Cortex of kidney (tissue), 1 donor: ENCODE data around the gene ATP5F1B.
"Not testable (repeated sequence)": the region's sequence is repeated elsewhere in the genome, so short reads cannot be mapped to it uniquely, and the experiment has no call there.

ENCODE experiments used
- DNase-seq: peaks from one replicate; lab custom pipeline; 2025; lab: John Stamatoyannopoulos, UW

ATP5F1B gene

GRCh38 chr12:56648023-56648422 lies 2.2 kb upstream of the ATP5F1B start:
- not testable (repeated sequence) for DNase-seq

DNA sequence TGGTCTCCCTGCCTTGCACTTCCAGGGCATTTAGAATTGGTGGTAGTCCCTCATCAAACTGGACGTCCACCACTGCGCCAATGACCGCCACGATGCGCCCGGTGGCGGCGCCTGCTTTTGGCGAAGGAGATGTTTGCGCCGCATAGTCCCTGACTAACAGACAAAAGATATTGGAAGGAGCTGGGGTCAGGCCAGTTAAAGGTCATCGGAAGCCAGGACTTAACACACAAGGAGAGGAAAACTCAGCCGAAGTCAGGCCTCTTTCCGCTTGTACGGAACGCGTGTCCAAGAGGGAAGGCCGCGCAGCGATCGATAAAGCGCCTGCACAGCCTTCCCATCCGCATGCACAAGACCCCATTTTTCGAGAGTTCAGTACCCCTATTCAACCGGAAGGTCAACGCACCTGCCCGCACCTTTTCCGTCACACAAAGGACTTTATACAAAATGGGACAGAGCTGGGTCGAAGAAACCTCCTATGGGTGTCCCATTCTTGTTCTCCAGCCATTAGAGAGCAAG lies 525 bp downstream of the ATP5F1B start:
- DNase-seq = no peak

DNA sequence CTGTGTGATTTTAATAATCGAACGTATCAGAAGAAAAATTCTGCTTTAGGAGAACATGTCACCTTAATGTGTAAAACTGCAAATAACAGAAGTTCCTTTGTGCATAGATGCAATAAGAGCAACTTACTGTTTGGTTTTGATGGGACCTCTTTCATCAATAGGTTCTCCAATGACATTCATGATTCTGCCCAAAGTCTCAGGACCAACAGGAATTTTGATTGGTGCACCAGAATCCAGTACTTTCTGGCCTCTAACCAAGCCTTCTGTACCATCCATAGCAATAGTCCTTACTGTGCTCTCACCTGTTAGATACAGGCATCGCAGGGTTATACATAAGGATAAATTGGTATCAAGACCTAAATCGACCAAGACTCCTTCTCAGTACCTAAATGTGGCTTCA lies 1.1 kb downstream of the ATP5F1B start:
- DNase-seq = no peak

DNA sequence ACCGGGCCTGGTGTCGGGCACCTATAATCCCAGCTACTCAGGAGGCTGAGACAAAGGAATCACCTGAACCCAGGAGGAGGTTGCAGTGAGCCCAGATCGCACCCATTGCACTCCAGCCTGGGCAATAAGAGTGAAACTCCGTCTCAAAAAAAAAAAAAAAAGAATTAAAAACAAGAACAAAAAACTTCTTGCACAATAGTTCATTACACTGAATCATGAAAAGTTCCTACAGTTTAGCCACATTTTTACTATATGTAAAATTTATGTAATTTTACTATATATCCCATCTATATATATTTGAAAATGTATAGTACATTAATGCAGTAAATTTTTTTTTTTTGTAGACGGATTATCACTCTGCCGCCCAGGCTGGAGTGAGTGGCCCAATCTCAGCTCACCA lies 4.6 kb downstream of the ATP5F1B start:
- DNase-seq = no peak

GRCh38 chr12:56637621-56638020 lies 8.2 kb downstream of the ATP5F1B start:
- DNase-seq = no peak

GRCh38 chr12:56636675-56637540 lies 8.9 kb downstream of the ATP5F1B start:
- DNase-seq = no peak

- no peak for DNase-seq
These were observed 9.7 kb downstream of the ATP5F1B start for GRCh38 chr12:56635806-56636674.

DNA sequence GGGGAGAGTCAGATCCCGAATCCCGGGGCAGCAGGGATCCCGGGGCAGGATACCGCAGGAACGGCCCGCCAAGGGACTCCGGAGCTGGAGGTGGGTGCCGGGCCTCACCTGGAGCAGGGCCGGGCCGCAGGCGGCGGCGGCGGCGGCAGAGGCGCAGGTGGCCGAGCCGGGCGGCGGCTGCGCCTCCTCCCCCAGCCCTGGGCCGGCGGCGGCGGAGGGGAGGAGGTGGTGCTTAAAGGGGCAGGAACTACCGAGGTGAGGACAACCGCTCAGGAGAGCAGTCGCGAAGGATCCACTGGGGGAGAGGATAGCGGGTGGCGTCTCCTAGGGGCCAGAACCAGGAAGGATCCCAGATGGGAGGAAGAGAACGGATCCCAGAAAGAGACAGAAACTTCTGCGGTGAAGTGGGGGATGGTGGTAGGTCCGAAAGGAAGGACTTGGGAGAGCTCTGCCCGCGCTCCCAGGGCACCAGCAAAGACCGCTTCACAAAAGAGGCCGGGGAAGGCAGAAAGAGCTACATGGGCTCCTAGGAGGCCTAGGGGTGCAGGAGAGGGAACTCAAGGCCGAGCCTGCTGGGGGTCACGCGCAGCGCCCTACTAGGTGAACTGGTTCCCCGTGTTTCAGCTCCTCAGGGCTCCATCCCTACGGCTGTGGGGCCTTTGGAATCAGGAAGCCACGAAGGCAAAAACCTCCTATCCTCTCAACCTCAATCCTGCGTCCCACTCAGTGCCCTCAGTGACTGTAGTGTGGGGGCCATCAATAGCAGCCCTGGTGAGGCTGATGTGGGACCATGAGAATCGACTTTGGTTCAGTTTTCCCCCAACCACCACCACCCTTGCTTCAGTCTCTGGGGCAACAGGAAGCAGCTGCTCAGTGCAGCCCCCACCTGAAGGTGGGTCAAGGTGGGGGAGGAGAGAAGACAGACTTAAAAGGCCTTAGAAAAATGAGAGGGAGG lies 10.7 kb downstream of the ATP5F1B start:
- DNase-seq = no peak

- DNase-seq = no peak
These were observed 11.4 kb downstream of the ATP5F1B start for GRCh38 chr12:56634242-56634836.

DNA sequence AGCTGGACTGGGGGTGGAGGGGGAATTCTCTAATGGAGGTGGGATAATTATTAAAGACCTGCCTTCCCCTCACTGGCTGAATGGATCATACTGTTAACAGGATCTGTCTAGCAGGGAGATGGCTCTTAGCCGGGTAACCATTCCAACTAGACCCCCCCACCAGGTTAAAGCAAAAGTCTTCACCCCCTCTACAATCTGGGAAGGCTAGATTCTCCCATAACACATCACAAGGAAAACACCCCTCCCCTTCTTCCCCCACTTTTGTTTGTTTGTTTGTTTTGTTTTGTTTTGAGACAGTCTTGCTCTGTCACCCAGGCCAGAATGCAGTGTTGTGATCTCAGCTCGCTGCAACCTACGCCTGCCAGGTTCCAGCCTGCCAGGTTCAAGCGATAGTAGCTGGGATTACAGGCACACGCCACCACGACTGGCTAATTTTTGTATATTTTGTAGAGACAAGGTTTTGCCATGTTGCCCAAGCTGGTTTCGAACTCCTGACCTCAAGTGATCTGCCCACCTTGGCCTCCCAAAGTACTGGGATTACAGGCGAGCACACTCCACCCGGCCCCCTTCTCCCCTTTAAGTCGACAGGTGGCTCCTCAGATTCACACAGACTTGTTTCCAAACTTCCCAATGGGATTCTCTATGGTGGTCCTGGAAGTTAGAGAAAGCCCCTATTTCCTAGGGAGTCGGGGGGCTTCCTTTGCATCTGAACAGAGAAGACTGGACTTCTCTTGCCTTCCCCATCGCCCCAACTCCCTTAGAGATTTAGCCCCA lies 12.1 kb downstream of the ATP5F1B start:
- no peak for DNase-seq

DNA sequence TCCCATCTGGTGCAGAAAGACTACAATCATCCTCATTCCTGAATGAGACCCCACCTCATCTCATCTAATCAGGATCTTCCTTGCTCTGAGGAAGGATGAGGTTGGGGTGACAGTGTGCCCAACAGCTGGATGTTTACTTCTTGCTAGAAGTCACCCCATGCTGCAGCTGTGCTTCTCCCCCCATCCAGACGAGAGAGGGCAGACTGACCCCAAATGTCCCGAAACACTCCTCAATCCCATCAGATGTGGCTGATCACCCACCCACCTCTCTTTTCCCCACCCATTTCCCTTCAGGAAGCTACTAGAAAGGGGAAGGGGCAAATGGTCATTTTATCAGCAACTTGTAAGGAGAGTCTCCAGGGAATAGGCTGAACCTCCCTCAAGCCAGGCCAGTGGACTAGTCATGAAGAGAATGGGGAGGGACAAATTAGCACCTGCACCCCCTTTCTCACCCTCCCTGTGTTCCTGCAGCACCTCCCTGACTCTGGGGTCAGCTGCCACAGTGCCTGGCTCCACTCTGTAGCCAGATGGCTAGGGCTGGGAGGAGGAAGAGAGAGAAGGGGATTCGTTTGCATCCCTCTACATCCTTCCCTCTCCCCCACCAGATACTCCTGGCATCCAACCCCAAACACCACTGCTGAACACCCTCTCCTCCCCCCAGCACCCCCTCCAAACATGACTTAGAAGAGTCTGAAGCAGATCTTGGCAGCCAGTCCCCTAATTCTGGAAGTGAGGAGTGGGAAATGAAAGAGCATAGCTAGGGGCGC lies 12.9 kb downstream of the ATP5F1B start:
- DNase-seq = no peak

DNA sequence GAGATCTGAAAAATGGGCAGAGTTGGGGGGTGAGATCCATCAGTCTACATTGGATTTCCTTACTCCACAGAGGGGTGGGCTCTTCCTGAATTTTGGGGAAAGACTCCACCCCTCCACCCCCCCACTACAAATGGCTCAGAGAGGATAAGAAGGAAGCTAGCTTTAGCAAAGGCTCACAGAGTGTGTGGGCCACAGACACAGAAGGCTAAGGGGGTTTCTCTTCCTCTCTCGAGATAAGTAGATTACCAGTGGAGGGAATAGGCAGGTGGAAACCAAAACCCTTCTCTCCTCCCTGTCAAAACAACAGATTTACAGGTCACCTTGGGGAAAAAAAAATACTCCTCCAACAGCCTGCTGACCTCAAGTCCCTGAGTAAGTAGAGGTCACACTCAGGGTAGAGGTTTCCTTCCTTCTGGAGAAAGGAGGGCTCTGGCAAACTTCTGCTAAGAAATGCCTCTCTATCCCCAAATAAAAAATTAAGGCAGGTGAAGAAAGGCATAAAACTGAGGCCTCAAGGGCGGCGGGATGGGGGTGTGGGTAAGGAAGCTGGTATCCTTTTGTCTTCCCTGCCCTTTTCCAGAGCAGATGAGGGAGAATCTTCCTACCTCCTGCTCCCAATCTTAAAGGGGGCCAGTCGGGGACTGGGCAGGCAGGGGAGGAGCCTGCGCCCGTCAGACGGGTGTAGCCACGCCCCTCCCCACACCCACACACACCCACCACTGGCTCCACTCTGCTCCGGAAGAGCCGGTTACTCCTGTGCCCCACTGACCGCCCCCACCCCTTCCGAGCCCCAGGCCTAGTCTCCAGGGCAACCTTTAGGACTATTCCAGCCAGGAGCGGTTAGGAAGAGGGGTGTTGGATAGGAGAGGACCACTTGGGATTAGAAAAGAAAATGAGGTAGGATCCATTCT lies 13.7 kb downstream of the ATP5F1B start:
- no peak for DNase-seq

GRCh38 chr12:56630180-56630632 lies 15.6 kb downstream of the ATP5F1B start, which contains the start of gene BAZ2A:
Gene BAZ2A (minus strand): TSS chr12:56630326. CDS start chr12:56617530, 12,796 bp downstream.
- no peak for DNase-seq

GRCh38 chr12:56629459-56630179 lies 16.2 kb downstream of the ATP5F1B start:
- no peak for DNase-seq

DNA sequence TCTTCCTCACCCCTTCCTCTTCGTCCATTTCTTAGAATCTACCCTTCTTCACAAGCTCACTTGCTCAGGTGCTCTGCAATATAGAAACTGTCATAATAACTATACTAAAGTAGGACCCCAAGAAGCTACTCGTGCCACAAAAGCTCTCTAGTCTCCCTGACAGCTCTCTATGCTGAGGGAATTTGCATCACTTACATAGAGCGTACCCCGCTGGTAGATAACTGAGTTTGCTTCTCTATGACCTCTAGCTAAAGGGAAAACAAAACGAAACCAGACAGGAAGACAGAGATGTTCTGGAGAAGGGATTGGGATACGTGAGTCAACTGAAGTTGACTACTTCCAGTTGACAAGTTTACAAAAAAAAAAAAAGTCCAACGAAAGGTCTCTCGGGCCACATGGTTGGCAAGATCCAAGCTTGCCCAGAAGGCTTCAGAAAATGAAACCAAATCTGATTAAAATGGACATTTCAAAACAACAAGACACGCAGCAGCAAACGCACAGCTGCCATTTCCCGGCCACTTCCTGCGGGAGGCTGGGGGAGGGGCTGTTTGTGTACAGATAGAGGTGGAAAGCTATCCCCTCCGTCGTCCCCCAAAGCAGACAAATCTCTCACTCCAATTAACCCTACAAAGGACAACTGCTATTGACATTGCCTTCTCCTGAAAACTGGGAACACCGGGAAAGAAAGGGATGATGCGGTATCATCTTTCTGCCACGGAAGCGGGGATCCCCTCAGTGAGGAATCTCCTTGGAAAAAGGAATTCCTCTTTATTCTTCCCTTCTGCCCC lies 16.9 kb downstream of the ATP5F1B start:
- no peak for DNase-seq

DNA sequence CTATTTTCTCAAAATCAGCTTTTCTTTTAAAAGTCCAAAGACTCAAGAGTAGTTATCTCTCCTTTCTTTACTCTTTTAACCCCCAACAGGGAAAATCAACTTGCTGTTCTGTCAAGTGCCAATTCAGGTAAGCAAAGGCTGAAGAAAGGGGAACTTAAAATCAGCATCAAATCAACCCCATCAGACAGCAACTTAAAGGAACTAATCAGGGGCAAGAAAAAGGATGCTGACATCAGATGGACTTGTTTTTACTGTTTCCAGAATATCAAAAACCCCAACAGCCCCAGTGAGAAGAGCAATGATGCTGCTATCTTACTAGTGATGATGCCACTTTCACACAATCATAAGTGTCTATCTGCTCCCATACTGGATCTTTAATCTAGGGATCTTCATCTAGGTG lies 19.1 kb downstream of the ATP5F1B start:
- DNase-seq = no peak

GRCh38 chr12:56622535-56622934 lies 23.2 kb downstream of the ATP5F1B start:
- DNase-seq = no peak
